Left forelimb (tissue), 1 donor: ENCODE results near the gene PRKG1.
"Not testable (repeated sequence)": the region's sequence is repeated elsewhere in the genome, so short reads cannot be mapped to it uniquely, and the experiment has no call there.

Experiments
- DNase-seq: peaks from one replicate; pipeline ENCODE4 v3.0.0-alpha.2; 2018; ENCODE audit warnings: low spot score

PRKG1 gene

DNA sequence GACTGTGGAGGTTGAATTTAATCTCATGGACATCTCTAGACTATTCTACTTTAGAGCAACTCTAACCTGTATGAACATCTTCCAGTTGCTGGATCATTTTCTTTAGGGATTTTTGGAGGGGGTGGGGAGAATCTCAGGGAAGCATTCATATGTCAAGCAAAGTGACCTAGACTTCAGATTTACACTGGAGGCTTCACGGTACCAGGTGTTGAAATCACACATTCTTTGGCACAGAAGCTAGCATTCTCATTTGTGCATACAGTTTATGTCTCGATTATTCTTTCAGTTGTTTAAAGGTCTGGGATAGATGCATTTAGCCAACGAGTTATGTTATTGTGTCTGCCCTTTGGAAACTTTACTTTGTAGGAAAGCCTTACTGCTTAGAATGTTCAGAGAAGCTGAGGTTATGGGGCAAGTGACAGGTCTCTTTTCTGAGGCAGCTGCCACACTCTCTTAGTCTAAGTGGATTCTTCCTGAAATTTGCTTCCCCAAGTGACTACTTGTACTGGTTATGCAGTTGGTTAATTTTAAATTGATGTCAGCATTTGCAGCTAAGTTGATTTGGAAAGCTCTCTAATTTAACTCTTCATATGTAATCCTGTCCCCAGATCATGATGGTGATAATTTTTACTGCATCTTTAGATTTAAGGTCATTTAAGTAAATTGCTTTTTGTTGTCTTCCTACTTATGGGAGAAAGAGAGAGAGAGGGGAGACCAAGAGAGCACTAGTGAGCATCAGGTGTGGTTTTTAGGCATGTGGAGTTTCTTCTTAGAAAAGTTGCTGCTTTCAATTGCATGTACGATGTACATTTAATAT lies 153.8 kb downstream of the PRKG1 start:
- no peak for DNase-seq

DNA sequence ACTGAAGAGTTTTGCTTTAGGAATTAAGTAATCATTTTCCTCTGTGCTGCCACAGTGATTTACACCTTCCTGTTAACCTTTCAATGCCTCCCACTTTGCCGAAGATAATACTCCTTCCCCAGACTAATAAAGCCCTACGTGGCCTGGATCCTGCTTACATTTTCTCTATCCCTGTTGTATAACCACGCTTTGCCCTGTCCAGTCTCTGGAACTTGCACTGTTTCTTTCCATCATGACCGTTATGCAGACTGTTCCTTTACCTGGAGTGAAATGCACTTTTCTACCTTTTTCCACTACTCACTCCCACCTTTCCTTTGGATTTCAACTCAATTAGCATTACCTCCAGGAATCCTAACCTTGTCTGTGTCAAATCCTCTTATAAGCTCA lies 154.4 kb downstream of the PRKG1 start:
- no peak for DNase-seq

DNA sequence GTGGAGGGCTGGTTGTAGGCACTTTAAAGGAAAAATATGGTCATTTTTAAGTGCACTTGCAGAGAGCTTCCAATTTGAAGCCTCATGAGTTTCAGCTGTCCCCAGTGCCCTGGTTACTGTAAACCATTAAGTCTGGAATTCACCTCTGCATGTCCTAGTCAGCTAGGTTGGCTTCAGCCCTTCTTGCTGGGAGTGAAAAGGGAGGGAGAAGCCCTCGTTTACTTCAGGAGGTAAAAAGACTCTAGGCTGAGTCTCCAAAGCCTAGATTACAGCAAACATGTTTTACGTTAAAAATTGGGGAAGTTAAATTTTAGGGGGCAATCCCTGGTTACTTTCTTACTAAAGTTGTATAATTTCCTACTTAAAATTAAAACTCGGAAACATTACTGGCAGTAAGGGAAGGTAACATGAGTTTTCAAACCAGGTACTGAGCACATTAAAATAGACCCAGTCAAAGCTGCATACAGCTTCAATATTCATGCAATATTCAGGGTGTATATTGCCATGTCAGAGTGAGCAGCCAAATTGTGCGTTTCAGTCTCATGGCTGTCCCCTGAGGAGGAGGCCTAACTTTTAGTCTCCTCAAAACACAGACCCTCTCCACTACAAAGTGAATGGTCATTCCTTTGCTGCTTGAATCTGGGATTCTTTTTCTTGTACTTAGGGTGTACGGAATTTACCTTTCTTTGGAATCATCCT lies 156.7 kb downstream of the PRKG1 start:
- no peak for DNase-seq

DNA sequence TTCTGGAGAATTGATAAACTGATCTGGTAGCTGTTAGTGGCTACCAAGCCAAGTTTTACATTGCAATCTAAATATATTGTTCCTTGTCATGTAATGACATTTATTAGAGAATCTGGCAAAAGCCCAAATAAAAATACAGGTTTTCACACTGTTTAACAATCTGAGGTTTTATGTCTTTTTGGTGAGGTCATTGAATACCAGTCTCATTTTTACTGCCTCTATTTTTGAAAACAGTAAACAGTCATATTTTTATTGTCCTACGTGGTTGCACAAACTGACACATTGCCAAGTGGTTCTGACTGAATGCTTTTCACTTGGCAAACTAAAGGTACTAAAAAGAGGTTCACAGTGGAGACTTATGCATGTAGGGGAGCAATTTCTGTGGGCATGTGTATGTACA lies 157.5 kb downstream of the PRKG1 start:
- DNase-seq, result no peak

DNA sequence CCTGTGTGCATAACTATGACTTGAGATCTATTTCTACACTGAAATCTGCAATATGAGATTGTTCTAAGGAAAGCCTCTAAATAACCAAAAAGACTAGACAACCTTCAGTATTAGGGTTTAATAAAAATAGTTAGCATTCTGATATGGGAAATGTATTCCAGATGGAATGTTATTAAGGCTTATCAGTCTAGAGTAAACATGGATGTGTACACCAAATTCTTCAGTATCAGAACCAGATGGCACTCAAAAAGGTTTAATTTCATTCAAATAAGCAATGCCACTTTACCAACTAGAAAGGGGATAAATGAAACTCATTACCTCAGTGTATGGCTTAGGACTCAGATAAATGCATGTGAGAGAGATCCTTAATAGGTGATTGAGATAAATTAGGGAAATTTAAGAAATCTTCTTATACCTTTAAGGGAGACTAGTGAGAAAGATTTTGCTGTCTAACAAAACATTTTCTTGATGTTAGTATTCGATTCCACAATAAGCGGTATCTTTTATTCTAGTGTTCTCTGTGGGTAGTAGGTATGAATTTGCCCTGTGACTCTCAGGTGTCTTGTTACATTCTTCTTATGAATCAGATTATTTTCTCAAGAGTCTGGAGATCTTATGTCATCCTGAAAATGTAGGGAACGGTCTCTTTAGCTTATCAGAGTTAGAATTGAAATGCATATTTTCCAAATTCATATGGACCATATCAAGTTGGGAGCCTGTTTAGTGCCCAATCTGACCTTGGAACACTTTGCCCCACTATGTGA lies 159.2 kb downstream of the PRKG1 start:
- no peak for DNase-seq

DNA sequence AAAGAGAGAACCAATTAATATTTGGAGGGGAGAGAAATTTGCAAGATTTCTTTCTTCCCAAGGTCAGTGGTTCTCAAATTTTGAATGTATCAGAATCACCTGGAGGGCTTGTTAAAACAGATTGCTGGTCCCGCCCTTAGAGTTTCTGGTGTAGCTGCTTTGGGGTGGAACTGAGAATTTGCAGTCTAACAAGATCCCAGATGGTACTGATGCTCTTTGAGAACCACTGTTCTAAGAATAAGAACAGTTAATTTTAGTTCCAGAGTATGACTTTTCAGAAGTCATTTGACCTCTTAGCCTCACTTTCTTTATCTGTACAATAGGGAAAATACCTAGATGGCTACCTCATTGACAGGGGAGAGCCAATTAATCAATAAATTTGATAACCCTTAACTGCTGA lies 161.6 kb downstream of the PRKG1 start:
- DNase-seq, result no peak

DNA sequence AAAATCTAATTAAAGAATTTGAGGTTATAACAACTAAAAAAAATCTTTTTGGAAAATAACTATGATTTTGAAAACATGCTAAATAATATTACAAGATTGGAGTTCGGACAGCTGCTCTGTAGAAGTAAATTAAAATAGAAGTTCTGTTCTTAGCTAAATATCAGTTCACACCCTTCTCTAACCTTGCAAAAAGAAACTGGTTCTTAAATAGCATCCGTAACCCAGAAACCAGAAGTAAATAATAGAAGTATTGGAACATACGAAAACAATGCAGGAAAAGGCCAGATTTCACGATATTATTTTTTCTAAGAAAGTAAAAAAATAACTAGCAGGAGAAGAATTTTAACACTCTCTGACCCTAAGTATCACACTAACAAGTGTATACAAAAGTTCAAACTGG lies 164.7 kb downstream of the PRKG1 start:
- no peak for DNase-seq

DNA sequence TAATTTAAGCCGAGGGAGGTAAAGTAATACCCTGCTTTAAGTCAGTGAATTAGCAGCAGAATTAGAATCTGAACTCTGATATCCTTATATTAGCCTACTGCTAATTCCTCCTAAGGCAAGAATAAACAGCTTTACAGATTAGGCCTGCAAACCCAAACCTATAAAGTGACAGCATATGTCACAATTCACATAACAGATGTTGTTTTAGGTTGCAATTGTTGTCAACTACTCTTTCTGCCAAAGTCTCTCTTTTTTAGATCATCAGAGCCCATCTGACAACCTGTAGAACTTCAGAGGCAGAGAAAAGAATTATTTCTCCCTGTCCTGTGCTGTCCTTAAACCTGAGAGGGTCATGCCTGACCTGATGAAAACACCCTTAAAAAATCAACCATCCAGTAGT lies 167.2 kb downstream of the PRKG1 start:
- DNase-seq, result no peak

DNA sequence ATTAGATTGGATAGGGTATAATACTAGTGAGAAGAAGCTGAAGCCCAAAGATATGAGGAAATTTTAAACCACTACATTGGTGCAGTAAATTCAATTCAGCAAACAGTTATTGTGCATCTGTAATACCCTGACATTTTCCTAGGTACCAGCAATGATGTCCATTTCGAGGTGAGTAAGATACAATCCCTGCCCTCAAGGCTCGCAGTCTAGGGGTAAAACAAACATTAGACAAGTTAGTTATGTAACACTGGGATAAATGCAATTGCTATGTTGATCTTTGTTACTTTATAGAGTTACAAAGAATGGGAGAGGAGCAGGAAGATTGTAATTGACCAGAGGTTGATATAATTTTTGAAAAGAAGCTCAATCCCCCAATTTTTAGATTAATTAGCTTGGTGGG lies 168.1 kb downstream of the PRKG1 start:
- no peak for DNase-seq

DNA sequence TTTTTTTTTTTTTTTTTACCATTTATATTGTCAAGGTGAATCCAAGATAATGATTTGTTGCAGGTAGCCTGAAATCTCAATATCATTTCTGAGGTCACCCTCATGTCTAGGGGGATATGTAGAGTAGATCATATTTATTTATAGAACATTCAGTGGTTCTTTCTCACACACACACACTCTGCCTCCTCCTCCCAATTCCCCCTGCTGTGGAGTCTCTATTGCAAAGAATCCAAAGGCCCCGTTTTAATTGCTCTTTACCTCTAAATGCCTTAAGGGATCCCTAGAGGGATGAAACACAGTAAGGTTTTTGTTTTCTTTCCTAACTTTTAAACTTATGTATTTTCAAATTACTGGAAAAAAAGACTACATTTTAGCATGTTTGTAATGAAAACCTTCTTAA lies 170.0 kb downstream of the PRKG1 start:
- no peak for DNase-seq

DNA sequence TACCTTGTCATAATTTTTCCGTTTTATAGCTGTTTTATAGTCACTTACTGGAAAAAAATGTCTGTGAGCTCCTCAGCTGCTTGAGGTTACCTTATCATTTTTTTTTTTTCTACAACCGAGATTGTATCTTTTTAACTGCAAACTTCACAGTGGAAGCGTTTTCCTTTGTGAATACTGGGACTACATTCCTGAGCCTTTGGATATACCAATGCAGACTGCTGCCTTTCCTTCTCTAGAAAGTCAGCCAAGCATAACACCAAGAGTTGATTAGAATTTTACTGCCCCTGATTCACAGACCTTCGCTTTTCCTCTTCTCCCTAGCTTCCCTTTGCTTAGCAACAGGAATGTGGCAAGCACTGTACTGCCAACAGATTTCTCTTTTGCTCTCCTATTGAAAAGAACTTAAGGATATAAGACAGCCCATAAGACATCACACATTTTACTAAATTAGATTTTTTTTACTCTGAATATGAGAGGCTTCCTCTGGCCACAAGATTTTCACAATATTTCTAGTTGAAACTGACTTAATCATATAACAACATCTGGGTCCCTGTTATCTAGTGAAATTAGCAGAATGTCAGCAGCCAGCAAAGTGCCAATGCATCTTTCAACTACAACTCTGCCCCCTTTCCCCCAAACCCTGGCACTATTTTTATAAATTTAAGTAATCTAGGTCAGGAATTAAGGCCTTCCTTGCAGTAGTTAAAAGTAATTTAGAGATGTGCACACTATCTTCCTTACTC lies 170.6 kb downstream of the PRKG1 start:
- DNase-seq, result no peak

DNA sequence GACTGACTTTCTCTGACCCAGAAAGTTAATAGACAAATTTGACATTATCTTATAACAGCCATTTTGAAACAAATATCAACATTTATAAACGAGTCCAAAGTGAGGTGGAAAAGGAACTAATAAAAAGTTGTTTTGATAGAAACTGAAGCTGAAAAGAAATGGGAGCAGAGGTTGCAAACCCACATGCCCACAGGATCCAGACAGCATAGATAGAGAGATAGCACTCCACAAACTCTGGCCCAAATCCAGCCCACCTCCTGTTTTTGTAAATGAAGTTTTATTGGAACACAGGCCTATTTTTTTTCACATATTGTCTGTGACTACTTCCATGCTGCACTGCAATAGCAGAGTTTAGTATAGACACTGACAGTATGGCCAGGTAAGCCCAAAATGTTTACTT lies 171.9 kb downstream of the PRKG1 start:
- no peak for DNase-seq

DNA sequence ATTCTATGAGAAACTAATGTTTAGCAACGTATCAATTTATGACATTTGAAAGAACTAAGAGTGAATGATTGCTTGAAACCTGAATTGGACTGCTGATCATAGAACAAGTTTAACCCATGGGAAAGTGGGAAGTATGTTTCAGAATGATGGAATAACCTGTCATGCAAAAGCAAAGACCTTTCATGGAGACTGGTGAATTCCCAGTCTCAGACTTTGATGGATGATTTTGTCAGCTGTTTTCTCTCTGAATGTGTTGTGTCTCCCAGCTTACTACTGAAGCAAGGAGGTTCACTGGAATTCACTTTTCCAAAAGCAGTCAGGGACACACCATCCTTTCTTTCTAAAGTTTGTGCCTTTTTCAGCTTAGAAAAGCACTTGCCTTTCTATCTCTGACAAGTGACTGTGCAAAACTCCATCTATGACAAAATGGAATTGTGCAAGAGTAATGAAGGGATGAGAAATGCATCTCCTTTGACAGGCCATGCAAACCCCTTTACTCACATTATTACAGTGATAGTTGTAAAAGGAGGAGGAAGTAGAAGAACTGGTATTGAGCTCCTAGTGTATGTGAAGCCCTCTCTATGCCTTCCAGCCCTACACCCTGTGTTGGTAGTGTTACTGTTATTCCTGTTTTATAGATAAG lies 176.1 kb downstream of the PRKG1 start:
- DNase-seq, result no peak

DNA sequence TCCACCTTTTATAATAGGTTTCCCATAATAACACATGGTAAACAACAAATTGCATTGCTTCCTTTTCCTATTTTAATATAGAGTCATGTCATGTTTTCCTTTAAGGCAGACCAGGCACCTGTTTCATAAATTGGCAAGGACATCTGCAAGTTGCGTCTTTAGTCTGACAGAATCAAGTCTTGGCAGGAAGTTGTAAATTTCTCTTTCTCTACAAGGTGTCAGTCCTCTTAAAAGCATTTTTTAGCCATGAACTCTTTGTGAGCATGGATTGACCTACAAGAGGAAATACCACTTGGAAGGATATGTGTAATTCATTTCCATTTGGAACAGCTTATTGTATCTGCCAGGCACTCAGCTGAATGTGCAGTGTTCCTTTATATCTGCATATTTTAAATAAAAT lies 176.8 kb downstream of the PRKG1 start:
- no peak for DNase-seq

DNA sequence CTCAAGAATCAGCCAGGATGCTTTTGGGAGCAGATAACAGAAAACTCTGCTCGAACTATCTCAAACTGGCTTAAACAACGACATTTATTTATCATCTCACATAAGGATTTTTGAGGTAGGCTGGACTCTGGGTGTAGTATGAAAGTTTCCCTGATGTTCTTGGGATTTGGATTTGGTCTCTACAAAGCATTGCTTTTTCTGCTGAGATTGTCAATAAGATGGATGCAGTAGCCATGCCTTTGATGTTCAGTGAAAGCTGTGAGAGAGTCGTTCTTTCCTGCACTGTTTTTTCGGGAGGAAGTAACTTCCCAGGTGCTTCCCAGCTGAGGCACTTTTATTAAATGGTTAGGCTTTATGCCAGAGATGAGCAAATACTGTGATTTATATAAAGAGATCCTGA lies 181.1 kb downstream of the PRKG1 start:
- no peak for DNase-seq

DNA sequence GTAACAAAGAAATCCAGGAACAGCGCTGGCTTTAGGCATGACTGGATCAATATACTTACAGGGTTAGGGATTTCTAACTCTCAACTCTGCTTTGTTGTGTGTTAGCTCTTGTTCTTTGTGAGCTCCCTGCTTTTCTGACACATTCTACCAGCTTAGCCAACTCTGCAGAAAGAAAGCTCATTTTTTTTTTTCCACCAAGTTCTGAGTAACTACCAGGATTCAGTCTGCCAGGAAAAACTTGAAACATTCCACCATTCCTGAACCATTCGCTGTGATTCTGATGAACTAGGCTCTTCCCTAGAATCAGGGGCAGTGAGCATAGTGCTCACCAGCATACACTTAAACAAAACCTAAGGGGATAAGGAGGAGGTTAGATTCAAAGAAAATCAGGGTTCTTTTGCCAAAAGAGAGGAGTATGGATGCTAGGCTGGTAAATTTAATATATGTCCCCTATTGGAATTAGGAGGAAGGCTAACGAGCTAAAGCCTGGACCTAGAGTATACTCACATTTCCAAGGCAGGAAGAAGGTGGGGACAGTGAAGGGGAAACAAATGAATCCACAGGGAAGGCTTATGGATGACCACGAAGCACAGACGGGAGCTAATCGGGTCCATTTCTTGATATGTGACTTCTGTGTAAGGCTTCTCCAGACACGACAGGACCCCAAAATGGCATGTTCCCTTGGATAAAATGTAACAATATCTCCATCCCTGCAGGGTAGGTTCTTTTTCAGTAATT lies 183.4 kb downstream of the PRKG1 start:
- no peak for DNase-seq

DNA sequence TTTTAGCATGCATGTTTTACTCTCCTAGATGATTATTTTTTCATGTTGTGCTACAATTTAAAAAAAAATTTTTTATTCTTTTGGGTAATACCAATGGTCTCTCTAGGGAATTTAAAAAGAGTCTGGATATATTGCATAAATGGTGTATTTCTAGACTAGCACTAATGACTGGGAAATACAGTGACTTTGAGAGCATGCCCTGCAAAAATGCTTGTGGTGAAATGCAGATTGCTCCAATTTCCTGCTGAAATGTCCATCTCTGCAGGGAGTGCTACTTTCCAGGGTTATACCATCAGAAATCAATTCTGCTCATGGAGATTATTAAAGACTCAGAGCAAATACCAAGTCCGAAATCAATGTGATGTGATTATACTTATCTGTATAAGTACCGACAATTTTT lies 186.1 kb downstream of the PRKG1 start:
- no peak for DNase-seq

DNA sequence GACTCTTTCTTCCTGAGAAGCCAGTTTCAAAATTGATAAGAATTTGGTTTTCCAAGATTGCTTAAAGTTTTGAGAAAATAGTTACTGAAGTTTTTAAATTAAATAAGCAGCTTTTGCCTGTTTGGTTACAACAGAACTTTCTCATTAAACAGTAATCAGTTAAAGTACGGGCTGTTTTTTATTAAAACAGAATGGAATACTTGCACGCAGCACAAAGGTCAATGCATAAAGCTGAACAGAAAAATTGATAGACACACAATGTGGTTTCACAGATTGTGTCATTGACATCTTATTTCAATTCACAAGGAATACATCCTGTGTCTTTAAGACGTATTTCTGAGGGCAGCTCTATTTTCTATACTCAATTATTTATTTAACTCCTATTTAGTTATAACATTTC lies 192.2 kb downstream of the PRKG1 start:
- DNase-seq, result no peak

DNA sequence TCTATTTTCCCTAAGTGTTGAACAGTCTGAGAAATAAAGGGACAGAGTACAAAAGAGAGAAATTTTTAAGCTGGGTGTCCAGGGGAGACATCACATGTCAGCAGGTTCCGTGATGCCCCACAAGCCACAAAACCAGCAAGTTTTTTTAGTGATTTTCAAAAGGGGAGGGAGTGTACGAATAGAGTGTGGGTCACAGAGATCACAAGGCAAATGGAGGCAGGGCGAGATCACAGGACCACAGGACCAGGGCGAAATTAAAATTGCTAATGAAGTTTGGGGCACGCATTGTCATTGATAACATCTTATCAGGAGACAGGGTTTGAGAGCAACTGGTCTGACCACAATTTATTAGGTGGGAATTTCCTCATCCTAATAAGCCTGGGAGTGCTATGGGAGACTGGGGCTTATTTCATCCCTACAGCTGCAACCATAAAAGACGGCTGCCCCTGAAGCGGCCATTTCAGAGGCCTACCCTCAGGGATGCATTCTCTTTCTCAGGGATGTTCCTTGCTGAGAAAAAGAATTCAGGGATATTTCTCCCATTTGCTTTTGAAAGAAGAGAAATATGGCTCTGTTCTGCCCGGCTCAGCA lies 193.8 kb downstream of the PRKG1 start:
- not testable (repeated sequence) for DNase-seq

DNA sequence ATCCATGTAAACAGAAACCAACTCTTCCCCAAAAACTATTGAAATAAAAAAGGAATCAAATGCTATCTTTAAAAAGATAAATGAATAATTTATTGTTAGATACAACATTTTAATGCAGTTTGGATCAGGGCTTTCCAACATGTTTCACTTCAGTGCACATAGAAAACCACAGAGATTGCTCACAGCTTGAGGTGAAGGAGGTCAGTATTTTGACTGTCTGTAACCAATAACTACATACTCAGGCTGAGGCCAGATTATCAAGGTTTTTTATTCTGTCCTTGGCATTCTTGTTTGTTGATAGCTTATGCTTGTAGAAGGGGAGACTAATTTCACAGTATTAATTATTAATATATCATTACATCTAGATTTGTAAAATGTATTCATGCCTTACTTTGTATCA lies 195.5 kb downstream of the PRKG1 start:
- DNase-seq, result no peak
